ENCODE data around the gene STYXL1.
A peak's percentile ranks its signal among the peaks of the same experiment; 100 is the strongest.
"Not testable (repeated sequence)": the region's sequence is repeated elsewhere in the genome, so short reads cannot be mapped to it uniquely, and the experiment has no call there.

STYXL1 gene

DNA sequence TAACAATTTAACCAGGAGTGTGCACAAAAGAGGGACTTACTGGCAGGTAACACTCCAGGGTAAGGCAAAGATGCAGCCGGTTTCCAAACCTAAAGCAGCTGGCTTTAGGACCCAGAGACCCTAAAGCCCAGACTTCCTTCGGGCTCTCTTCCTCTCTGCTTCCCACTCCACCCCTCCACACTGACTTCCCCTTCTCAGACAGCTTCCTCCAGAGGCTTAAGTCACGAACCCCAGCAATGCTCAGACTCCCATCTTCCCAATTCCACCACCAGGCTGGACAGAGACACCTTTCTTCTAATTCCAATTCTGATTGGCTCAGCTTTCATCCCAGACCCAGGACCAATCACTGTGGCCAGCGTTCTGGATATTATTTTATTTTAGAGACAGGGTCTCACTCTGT, 24.8 kb downstream of the STYXL1 start:
- FAIRE-seq = no peak

DNA sequence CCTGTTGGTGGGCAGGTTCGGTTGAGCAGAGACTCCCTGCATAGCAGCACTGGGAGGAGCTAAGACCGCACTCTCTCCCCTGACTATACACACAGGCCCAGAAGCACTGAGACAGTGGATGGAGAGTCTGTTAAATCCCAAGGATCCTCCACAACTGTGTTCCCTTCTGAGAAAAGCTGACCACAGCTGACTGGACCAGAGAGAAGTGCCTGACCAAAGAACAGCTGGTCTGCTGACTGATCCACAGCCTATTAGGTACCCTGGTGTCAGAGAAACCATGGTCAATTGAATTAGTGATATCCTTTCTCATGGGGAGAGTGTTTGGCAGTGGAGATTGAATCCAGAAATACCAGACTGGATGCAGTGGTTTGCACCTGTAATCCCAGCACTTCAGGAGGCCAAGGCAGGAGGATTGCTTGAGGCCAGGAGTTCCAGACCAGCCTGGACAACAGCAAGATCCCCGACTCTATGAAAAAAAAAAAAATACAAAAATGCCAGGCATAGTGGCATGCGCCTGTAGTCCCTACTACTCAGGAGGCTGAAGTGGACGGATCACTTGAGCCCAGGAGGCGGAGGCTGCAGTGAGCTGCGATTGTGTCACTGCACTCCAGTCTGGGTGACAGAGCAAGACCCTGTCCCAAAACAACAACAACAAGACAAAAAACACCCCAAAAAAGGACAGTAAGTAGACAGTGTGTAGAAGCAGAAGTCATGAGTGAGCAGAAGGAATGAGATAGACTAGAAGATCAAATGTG, 25.6 kb downstream of the STYXL1 start:
- no peak for FAIRE-seq

DNA sequence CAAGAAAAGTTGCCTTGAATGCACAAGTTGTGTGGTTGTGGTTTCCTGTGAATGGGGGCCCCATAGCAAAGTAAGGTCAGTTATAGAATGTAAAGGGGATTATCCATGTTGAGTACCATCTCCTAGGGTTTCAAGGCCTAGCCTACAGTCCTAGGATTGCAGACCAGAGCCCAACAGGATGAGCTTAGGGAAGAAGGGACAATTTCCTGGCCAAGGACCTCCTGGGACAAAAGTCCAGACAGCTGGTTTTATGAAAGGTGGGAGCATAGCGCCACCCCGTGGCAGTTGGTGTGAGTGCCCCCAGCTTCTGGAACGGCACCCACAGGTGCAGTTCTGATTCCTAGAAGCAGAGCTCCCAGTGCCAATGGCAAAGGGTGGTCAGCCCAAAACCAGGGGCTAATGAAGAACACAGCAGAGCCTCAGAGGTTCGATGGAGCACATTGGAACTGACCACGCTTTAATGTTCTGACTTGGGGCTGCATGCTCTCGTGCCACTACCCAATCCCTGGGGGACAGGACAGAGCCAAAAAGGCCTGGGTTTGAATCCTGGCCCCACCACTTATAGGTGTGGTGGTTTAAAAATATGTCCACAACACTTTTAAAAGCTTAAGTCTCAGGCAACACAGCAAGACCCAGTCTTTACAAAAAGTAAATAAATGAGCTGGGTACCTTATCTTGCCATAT, 27.6 kb downstream of the STYXL1 start:
- FAIRE-seq = no peak

DNA sequence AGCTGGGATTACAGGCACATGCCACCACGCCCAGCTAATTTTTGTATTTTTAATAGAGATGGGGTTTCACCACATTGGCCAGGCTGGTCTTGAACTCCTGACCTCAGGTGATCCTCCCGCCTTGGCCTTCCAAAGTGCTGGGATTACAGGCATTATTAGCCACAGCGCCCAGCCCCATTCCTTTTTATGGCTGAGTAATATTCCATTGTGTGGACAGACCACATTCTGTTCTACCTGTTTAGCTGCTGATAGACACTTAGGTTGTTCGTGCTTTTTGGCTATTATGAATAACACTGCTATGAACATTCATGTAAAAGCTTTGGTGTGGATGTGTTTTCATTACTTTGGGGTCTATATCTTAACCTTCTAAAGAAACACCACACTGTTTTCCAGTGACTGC, 29.3 kb downstream of the STYXL1 start:
- FAIRE-seq = not testable (repeated sequence)

DNA sequence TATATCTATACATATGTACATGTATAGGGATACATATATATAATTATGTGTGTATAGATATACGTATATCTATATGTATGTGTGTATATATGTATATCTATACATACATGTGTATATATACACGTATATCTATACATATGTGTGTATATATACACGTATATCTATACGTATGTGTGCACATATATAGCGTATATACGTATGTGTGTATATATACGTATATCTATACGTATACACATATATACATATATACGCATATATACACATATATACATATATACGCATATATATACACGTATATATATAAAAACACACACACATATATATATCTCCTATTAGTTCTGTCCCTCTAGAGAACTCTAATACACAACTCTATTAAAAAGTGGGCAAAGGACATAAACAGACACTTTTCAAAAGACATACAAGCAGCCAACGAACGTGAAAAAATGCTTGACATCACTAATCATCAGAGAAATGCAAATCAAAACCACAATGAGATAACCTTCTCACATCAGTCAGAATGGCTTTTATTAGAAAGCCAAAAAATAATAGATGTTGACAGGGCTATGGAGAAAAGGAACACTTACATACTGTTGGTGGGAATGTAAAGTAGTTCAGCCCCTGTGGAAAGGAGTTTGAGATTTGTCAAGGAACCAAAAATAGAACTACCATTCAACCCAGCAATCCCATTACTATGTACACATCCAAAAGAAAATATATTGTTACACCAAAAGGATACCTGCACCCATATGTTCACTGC, 31.4 kb downstream of the STYXL1 start:
- peak; percentile 23 for FAIRE-seq

DNA sequence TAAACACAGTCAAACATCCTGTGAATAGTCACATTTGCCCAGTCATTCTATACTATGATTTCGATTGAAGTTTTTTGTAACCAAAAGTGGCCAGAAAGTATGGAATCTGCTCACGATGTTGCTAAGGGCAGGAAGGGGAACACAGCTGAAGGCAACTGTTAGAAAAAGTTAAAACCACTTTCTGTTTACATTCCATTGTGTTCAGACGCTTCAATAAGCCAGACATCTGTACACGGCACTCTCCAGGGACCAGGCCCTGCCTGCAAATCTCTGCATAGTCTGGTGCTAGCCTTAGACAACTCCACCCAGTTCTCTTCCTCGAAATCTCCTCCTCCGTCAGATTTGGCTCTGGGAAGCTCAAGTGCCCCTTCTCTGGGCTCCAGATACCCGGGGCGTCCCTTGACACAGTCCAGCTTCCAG, 36.3 kb downstream of the STYXL1 start:
- no peak for FAIRE-seq

DNA sequence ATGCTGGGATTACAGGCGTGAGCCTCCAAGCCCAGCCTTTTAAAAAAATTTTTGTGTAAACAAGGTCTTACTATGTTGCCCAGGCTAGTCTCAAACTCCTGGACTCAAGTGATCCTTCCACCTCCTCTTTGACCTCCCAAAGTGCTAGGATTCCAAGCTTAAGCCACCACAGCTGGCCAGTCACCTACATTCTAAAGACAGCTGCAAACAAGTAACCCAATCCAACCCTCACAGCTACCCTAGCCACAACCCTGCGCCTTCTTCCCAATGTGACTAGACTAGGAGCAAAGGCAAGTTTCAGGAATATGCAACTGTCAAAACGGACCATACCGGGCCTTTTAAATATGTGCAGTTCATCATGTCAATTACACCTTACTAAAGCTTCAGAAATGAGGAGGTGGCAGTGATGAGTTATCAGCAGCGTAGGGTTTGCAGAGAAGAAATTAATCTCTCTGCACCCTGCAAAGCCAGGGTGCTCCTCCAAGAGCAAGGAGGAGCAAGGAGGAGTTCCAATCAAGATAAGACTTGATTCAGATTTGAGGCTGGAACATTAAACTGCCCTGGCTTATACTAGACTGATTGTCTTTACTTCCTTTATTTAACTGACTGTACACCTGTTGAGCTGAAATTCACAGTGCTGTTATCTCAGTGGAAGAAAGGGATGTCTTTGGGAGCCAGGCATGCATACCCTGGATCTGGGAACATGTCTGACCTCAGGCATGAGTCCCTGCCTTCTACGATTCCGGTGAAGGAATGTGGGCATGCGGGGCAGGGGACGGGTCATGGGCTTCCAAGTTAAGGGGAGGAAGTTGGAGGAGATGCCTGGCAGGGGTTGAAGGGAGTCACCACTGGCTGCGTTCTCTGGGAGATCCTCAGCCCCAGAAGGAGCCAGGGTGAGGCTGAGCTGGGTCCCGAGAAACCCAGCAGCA, 37.9 kb downstream of the STYXL1 start:
- FAIRE-seq = no peak

DNA sequence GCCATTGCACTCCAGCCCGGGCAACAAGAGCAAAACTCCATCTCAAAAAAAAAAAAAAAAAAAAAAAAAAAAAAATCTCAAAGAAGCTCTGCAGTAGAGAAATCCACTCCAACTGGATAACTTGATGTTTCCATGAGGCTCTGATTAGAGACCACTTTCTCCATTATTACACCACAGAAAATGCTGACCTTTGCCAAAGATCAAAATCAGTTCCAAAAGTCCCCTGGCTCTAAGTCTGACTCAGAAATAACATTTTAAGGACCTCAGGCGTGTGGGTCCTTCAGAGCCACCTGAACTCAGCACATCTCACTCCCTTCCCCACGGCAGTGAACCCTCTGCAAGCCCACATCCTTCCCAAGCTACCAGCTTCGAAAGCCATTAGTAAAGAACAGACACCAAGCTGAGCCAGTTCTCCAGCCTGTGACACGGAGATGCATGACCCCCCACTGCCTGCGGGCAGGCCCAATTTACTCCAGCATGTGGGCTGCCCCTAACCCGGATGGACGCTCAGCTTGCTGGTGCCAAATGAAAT, 39.6 kb downstream of the STYXL1 start:
- FAIRE-seq = no peak

DNA sequence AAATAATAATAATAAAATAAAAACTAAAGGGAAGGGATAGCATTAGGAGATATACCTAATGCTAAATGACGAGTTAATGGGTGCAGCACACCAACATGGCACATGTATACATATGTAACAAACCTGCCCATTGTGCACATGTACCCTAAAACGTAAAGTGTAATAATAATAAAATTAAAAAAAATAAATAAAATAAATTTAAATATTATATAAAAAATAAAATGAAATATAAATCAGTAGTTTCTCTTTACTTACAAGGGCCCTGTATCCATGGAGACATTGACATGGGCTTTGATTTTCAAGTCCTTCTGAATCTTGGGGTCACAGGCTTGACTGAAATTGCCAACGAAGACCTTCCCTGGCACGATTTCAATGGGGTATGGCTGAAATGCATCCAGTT, 42.8 kb downstream of the STYXL1 start:
- FAIRE-seq = not testable (repeated sequence)

DNA sequence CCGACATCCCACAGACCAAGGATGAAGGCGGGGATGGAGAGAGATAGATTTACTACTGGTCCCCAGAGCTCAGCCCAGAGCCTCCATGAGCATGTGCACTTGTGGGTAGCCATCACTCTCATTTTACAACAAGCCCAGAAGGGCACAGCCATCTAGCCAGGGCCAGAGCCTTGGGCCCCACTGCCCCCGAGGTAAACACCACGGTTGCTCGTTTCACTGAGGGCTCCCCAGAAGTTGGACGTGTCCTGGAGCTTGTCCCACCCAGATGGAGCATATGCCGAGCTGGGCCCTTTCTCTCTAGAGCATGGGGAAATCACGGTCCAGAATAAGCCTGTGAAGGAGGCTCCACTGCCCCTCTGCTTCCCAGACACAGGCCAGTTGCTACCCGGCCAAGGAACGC, 44.4 kb downstream of the STYXL1 start:
- FAIRE-seq = no peak

DNA sequence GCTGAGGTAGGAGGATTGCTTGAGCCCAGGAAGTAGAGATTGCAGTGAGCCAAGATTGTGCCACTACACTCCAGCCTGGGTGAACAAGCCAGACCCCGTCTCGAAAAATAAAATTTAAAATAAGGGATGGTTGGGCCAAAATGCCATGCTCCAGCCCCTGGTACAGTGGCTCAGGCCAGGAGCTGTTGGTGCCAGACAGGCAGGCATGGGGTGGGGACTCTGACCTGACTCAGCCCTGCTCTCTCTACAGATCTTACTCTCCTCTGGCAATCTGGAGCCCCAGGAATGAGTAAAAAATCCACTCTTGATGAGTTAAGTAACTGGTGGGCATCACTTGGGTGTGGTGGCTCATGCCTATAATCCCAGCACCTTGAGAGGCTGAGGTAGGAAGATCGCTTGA, 45.0 kb downstream of the STYXL1 start:
- no peak for FAIRE-seq

DNA sequence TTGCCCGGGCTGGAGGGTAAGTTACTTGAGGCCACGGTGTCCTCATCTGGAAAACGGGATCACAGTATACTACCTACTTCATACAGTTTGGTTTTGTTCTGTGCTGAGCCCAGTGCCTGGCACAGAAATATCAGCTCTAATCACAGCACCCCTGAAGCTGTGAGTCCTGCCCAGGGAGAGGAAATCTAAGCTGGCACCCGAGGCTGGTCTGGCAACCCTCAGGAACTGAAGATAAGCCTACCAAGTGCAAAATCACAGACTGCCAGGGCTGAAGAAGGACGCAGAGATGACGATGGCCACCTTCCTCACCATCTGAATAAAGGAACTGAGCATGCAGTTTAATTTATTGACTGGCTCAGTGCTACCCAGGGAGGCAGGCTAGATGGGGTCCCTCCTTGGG, 45.7 kb downstream of the STYXL1 start:
- no peak for FAIRE-seq

DNA sequence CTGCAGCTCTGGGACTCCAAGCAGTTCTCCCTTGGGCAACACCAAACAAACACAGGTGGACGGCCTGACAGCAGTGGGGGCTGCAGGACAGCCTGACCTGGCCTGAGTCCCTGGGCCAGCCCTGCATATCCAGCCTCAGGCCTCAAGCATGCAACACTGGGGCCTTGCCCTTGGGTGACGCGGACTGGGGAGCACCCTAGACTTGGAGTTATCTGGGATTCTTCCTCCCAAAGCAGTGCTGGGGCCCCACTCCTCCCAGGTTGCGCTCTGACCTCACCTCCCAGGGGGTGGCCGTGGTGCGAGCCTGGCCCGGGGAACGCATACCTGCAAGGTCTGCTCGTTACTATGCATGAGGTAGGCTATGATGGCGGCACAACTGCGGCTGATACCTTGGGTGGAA, 47.2 kb downstream of the STYXL1 start:
- FAIRE-seq = no peak

DNA sequence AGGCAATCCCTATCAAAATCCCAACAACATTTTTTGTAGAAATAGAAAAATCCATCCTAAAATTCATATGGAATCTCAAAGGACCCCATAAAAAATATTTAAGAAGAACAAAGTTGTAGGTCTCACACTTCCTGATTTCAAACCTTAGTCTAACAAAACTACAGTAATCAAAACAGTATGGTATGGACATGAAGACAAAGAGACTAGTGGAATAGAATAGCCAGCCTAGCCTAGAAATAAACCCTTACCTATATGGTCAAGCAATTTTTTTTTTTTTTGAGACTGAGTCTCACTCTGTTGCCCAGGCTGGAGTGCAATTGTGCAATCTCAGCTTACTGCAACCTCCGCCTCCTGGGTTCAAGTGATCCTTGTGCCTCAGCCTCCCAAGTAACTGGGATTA, 49.8 kb downstream of the STYXL1 start:
- no peak for FAIRE-seq

DNA sequence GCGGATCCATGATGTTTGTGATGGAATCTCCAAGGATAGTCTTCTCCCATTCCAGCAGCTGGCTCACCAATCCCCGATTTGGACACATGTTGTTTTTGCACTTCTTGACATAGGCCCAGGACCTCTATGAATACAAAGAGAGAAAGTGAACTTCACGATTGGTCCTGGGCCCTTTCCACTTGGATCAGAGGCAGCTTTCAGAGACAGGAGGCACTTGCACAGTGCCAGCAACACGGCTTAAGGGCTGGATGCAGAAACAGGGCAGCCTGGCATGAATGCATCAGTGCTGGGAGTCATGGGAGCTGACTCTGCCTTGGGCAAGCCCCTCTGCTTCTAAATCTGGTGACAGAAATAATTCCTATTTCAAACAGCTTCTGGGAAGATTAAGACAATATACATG, 51.3 kb downstream of the STYXL1 start:
- no peak for FAIRE-seq

DNA sequence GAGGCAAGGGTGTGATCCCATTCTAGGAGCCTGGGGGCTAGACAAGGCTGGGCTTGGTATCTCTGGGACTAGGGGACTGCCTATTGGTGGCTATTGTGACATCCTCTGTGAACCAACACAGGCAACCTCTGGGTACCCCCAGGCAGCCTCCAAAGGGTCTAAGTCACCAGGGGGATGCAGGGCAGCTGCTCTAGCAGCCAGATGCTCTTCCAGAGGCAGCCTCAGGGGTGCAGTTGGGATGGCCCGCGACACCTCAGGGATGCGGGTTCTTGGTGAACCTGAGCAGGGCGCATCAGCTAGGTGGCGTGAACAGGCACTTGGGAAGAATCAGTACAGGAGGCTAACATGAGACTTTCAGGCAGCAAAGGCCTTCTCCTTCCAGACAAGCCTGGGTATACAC, 51.8 kb downstream of the STYXL1 start:
- FAIRE-seq = no peak

DNA sequence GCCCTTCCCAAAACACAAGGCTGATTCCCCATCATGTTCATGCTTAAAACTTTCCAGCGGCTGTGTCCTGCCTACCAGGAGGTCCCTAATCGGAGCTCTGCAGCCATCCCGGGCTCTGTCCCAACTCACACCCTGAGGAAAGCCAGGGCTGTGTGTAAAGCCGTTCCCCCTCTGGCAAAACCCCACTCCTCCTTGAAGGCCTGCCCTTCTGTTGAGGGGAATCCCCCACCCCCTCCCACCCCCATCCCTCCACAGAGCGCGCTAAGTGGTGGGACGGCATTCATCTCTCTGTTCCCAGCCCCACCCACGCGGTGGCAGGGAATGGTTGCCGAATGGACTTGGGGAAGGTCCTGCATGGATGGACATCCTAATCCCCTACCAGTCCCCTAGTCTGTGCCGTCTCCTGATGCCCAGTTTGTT, 52.7 kb downstream of the STYXL1 start:
- no peak for FAIRE-seq

DNA sequence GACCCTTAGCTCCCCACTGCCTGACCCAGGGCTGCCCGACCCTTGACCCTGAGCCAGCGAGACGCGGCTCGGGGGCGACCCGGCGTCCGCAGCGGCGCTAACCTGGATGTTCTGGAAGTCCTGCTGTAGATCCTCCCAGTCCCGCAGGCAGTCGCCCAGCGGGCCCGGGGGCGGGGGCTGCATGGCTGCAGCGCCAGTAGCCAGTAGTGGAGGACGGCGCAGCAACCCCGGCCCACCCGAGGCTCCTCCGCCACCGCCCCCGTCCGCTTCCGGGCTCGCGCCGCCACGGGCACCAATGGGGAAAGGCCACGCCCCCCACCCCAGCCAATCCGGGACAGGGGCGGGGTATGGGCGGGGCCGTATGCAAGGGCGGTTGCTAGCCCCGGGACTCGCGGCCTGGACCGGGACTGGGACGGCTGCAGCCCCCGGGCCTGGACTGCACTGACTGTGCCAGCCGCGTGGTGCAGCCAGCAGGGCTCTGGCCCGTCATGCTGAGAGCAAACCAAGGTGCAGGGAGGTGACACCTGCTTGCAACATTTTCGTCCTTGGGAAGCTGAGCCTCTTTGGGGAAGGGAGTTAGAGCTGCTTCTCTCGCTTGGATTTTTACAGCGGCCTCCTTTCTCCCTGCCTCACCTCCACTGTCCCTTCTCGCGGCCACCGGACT, 53.3 kb downstream of the STYXL1 start, which contains the start of gene TMEM120A:
TSS of gene TMEM120A (minus strand) at position 208 of the 664 bp plus-strand sequence. CDS start at position 183, 25 bp downstream.
- FAIRE-seq = no peak

DNA sequence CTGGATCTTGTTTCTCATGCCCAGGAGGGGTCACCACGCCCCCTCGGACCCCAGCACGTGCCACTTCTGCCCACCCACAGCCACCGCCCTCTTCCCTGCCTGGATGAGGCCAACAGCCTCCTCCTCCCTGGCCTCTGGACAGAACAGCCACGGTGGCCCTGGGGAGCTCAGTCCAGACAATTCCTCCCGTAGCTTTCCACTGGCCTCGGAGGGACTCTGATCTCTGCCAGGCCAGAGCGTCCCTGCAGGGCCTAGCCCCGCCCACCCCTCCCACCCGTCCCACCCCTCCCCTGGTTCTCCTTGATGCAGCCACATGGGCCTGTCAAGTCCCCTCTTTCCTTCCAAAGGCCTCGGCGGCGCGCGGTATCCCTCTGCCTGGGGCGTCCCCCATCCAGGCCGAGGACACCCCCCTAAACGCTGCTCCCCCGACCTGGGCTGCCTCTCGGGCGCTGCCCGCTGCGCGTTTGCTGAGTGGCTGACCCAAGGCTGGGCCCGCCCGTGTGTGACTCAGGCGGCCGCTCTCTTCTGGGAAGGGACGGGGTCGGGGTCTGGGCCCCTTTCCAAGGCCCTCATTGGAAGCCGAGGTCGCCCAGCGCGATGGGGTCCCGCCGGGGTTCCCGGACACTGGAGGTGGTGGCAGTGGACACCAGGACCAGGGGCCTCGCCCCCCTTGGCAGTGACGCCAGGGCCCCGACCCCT, 54.0 kb downstream of the STYXL1 start:
- FAIRE-seq = no peak

DNA sequence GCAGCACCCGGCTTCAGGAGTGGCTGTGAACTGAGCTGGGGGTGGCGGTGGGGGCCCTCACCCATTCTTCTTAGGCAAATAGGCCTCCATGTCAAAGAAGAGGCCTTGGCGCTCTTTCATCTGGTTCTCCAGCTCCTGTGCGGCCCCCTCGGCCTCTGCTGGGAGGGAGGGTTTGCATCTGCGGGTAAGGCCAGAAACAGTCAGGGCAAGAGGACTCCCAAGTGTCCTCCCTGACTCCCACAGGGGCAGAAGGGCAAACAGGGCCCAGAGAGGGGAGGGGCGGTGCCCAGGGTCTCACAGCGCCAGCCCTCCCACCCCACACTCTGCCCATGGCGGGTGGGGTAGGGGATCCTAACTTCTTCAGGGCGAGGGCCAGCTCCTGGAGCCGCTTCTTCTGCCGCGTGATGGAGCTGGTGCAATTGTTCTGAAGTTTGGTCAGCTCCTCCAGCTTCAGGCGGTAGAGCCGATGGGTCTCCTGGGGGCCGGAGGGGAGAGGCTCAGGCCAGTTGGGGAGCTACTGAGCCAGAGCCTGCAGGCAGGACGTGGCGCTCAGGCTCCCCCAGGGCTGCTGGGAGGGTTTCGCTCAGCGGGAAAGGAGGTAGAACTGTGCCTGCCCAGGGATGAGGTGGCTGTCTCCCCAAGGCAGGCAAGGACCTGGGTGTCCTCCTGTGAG, 55.6 kb downstream of the STYXL1 start:
- FAIRE-seq = no peak

All from A204.1 (cell line).